Panc1 (cell line): ENCODE data around the gene LAP3. TPM values are rescaled to one million over a fixed set of nuclear protein-coding genes. Genes with fewer than 3 reads are reported as not detected.

Experiments used
- ATAC-seq: fragments of 200-7000 bp; cut with Tn5 transposase; 2 replicates; pipeline ENCODE4 v1.9.1; 2020; ENCODE audit warnings: mild to moderate bottlenecking, moderate library complexity
- BruUV-seq: library from RNA; stranded (reverse); fragments of 400-500 nt; replicated peaks from 2 replicates; lab custom pipeline; 2021; lab: Mats Ljungman, UMichigan
- CTCF ChIA-PET: fragments of 300-600 bp; sonication (Branson Sonifier 250); formaldehyde crosslinking; loops from one replicate; lab custom pipeline; 2022; ENCODE audit warnings: antibody characterized with exemption; lab: Charles Lee
- POLR2A ChIA-PET: fragments of 300-600 bp; sonication (Branson Sonifier 250); formaldehyde crosslinking; loops from one replicate; lab custom pipeline; 2022; ENCODE audit warnings: antibody characterized with exemption; lab: Charles Lee
- DNase-seq: peaks from one replicate; pipeline ENCODE4 v3.0.0-alpha.2; 2010; ENCODE audit warnings: low read depth, low spot score
- H3K27ac ChIP-seq: 2 replicates; pipeline ENCODE4 v1.5.1; 2011; ENCODE audit warnings: mild to moderate bottlenecking, low read length, inconsistent platforms
- H3K27me3 ChIP-seq: fragments of 200-500 bp; sonication (Bioruptor generic); 2 replicates; pipeline ENCODE4 v1.6.0; 2014; ENCODE audit warnings: low read length, inconsistent platforms; ENCODE audit not compliant: control insufficient read depth, insufficient read depth
- H3K36me3 ChIP-seq: fragments of 200-500 bp; sonication (Bioruptor generic); 2 replicates; pipeline ENCODE4 v1.5.1; 2014; ENCODE audit warnings: inconsistent platforms, mild to moderate bottlenecking, low read length, moderate library complexity; ENCODE audit not compliant: control insufficient read depth, insufficient read depth
- H3K4me1 ChIP-seq: 2 replicates; pipeline ENCODE4 v1.5.1; 2011; ENCODE audit warnings: inconsistent platforms, mild to moderate bottlenecking, low read length, moderate library complexity; ENCODE audit not compliant: control insufficient read depth, insufficient read depth
- H3K4me3 ChIP-seq, 2 experiments: 2 replicates each; pipeline ENCODE4 v1.5.1; 2011 to 2012; ENCODE audit warnings: low read depth in 2 of 2, low read length in 2 of 2, mild to moderate bottlenecking in 2 of 2, inconsistent platforms in 1 of 2, moderate library complexity in 1 of 2
- H3K9me3 ChIP-seq: fragments of 200-500 bp; sonication (Bioruptor generic); 2 replicates; pipeline ENCODE4 v1.5.1; 2014; ENCODE audit warnings: low read depth, mild to moderate bottlenecking, inconsistent platforms, low read length, moderate library complexity; ENCODE audit not compliant: control insufficient read depth, insufficient read depth
- CTCF ChIP-seq: fragments of 450-650 bp; IDR thresholded peaks from 2 replicates; pipeline ENCODE4 v1.5.1; 2017; ENCODE audit warnings: mild to moderate bottlenecking
- POLR2AphosphoS5 ChIP-seq: IDR thresholded peaks from 2 replicates; pipeline ENCODE4 v1.6.1; 2012; ENCODE audit warnings: mild to moderate bottlenecking, low read depth, low read length, moderate library complexity
- REST ChIP-seq, 2 experiments: IDR thresholded peaks; 2 replicates each; pipeline ENCODE4 v1.6.1; 2011 to 2012; ENCODE audit warnings: low read depth in 2 of 2, control low read depth in 1 of 2, low read length in 1 of 2, mild to moderate bottlenecking in 1 of 2, moderate library complexity in 1 of 2; ENCODE audit not compliant: insufficient read depth in 1 of 2
- SIN3A ChIP-seq: IDR thresholded peaks from 2 replicates; pipeline ENCODE4 v1.6.1; 2012; ENCODE audit warnings: low read depth, mild to moderate bottlenecking, low read length, moderate library complexity, borderline replicate concordance; ENCODE audit not compliant: insufficient read depth
- TCF7L2 ChIP-seq: IDR thresholded peaks from 2 replicates; pipeline ENCODE4 v1.6.1; 2011; ENCODE audit warnings: mild to moderate bottlenecking, low read depth, low read length, inconsistent platforms
- in situ Hi-C: cut with HindIII; loops from 2 replicates; pipeline ENCODE4 v1.10.0; 2016; ENCODE audit warnings: low sequenced_read_pairs, low pct_unique_long_range_greater_than_20kb
- intact Hi-C: fragments of 100-400 bp; cut with micrococcal nuclease; formaldehyde crosslinking; loops from one replicate; pipeline ENCODE4 v1.10.0; 2022; ENCODE audit not compliant: unreplicated experiment
- total RNA-seq: library from RNA; stranded (reverse); gene quantifications from one replicate; pipeline ENCODE4 v1.2.1, GENCODE V29; 2021; ENCODE audit not compliant: unreplicated experiment

Gene LAP3
- total RNA-seq, 1 experiment from 2014 or later: 51.4 TPM

DNA sequence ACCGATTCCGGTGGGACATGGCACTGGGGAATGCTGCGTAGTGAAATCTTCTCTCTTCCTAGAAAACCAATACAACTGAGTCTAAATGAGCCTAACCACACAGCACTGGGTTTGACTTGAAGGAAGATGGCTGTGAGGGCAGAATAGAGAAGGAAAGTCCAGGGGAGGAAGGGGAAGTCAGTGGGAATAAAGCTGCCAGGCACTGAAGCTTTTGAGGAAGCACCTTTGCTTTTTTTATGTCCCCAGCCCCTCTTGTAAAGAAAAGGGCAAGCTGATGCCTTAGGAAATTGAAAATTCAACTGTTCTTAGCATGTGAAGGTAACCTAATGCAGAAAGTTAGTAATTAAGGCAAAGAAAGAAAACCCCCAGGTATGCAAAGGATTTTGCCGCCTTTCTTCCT, 58.1 kb downstream of the LAP3 start:
- intact Hi-C loops: no loop called here
- no peak overlapping the region for H3K27ac ChIP-seq
- in situ Hi-C loops: no loop called here
- H3K36me3 ChIP-seq: peaks cover 4% of the 10 kb centered on the region
- ChIA-PET CTCF (no interaction called here), POLR2A (no interaction called here)
- TF ChIP-seq CTCF (no peak), POLR2AphosphoS5 (no peak), REST (IDR thresholded peaks at IDR 0.05; ENCODE audit: insufficient read depth in 1 of 2, low read depth in 2 of 2, low read length in 1 of 2) (no peak), TCF7L2 (no peak), SIN3A (no peak)
- H3K4me1 ChIP-seq: no peaks in the 10 kb centered on the region
- H3K27me3 ChIP-seq: no peaks in the 10 kb centered on the region
- DNase-seq (no peak), ATAC-seq (no peak)
- no peaks in the 10 kb centered on the region for H3K9me3 ChIP-seq
- no peak overlapping the region for H3K4me3 ChIP-seq
- BruUV-seq: no TSS peak

- intact Hi-C loops (no loop called here), in situ Hi-C loops (no loop called here)
- BruUV-seq: no TSS peak
- ATAC-seq (peak; percentile 46), DNase-seq (no peak)
- H3K9me3 ChIP-seq: no peaks in the 10 kb centered on the region
- H3K27ac ChIP-seq: no peak overlapping the region
- ChIA-PET POLR2A (no interaction called here), CTCF (no interaction called here)
- no peaks in the 10 kb centered on the region for H3K4me1 ChIP-seq
- peaks cover 4% of the 10 kb centered on the region for H3K36me3 ChIP-seq
- TF ChIP-seq CTCF (no peak), SIN3A (no peak), TCF7L2 (no peak), REST (IDR thresholded peaks at IDR 0.05; ENCODE audit: insufficient read depth in 1 of 2, low read depth in 2 of 2, low read length in 1 of 2) (no peak), POLR2AphosphoS5 (no peak)
- no peaks in the 10 kb centered on the region for H3K27me3 ChIP-seq
- H3K4me3 ChIP-seq: no peak overlapping the region
Observed at GRCh38 chr4:17636341-17636695, 59.3 kb downstream of the LAP3 start.
